ENCODE measurements around the gene NCMAP.
A peak's percentile ranks its signal among the peaks of the same experiment; 100 is the strongest.

The NCMAP gene

GRCh38 chr1:24535021-24535424 lies 20.9 kb upstream of the NCMAP start:
- ChIA-PET POLR2A (ENCODE audit: low non-redundant PET) (no interaction called here), CTCF (no interaction called here)
- no peak overlapping the region for H3K27ac ChIP-seq
- DNase-seq (ENCODE audit: low spot score) = no peak
- no peak for TF ChIP-seq CTCF (conservative IDR thresholded peaks at IDR 0.05; ENCODE audit: low read depth)

DNA sequence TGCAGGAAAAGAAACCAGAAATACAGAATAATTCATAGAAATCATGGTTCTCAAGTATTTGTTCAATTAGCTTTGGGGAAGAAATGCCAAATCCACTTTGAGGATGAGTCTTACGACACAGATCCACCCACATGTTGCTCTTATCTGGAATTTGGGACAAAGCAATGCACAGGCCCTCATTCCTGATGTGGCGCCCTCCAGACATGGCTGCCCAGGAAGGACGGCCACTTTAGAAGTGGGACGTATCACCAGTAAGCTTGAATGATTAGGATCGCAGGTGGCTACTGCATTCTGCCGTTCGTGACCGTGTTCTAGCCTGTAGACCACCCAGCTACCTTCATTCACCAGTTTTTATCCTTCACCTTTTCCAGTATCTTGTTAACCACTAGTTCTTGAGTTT lies 20.1 kb upstream of the NCMAP start:
- H3K27ac ChIP-seq = no peak overlapping the region
- no peak for TF ChIP-seq CTCF (conservative IDR thresholded peaks at IDR 0.05; ENCODE audit: low read depth)
- CTCF ChIA-PET = interaction anchor here (0.9 kb wide), 1 partner anchor 52 kb away, joined by 3 read pairs; no protein-coding TSS in a partner anchor
- no peak for DNase-seq (ENCODE audit: low spot score)
- POLR2A ChIA-PET (ENCODE audit: low non-redundant PET) = no interaction called here

- CTCF ChIA-PET = interaction anchor here (0.9 kb wide), 1 partner anchor 51 kb away, joined by 3 read pairs; no protein-coding TSS in a partner anchor
- no peak overlapping the region for H3K27ac ChIP-seq
- no peak for TF ChIP-seq CTCF (conservative IDR thresholded peaks at IDR 0.05; ENCODE audit: low read depth)
Measured at GRCh38 chr1:24536391-24536840, 19.5 kb upstream of the NCMAP start.

DNA sequence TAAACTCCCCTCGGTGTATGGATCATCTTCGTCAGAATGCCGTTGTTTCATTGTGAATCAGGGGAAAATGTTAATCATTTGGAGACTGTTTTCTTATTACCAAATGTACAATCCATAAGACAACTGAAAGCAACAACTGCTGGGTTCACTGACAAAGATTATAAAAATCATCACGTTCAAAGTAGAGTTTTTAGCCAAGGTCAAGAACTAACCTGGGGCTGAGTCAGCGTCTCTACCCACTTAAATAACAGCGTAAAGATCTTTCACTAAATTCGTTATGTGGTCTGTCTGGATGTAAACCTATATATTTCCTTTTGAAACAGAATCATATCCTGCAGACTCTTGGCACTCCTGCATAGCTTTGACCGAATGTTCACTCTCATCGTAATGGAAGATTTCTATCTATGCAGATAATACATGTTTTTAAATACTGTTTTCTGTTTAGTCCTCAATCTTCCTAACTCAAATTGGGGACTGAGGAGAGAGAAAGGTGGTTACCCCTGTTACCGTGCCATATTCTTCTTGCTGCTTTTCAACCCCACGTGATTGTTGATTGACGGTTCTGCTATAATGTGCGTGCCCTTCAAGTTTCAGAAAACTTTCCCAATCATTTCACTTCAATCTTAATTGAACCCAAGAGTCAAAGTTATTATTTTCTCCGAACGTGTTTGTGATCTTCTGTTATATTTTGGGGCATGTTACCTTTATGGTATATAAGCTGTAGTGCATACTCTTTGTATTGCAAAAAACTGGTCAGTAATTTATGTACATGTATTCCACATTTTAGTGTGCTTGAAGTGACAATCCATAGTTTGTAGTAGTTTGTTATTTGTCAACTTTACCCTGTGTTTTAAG lies 15.6 kb upstream of the NCMAP start:
- POLR2A ChIA-PET (ENCODE audit: low non-redundant PET) = no interaction called here
- no peak for TF ChIP-seq CTCF (conservative IDR thresholded peaks at IDR 0.05; ENCODE audit: low read depth)
- CTCF ChIA-PET = interaction anchor here (0.7 to 1.3 kb wide), 2 partner anchors 22 to 28 kb away, joined by 3 to 5 read pairs; no protein-coding TSS in a partner anchor
- DNase-seq (ENCODE audit: low spot score) = no peak
- no peak overlapping the region for H3K27ac ChIP-seq

More at GRCh38 chr1:24536391-24536840, 19.5 kb upstream of the NCMAP start:
- POLR2A ChIA-PET (ENCODE audit: low non-redundant PET) = no interaction called here
- DNase-seq (ENCODE audit: low spot score) = no peak

DNA sequence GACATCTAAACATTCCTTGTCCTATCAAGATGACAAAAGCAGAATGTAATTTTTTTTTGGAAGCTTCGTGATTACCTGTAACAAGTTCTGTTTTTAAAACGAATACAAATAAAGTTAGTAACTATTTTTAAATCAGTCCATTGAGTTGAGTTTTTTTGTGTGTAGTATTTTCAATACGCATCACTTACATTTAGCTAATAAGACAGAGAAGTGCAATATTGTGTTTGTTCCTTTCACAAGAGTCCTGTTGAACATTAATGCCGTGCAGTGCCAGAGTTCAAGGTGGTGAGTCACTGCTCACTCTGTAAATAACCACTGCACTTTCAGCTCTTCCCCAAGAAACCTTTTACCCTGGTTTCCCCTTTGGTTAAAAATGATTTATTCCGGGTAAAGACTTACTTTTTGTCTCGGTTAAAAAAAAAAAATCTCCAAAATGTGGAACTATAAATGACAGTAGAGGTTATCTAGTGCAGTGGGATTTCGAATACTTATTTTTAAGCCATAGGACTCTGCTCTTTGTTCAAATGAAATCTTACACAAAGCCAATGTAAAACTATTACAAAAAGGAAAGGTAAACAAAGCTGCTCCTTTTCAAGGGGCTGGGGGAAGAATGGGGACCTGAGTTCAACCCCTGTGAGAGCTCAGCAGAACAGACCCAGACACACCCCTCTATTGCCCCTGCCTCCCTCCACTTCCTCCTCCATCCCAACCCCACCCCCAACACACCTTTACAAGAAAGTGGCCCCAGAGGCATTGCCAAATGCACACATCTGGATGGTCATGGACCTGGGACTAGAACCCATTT lies 14.8 kb upstream of the NCMAP start:
- TF ChIP-seq CTCF (conservative IDR thresholded peaks at IDR 0.05; ENCODE audit: low read depth) = no peak
- CTCF ChIA-PET = interaction anchor here (0.6 to 1.3 kb wide), 4 partner anchors 14 to 95 kb away, joined by 3 to 5 read pairs (median 4); no protein-coding TSS in a partner anchor
- POLR2A ChIA-PET (ENCODE audit: low non-redundant PET) = interaction anchor here (0.6 kb wide), 1 partner anchor 182 kb away, joined by 9 read pairs; no protein-coding TSS in a partner anchor
- no peak overlapping the region for H3K27ac ChIP-seq
- peak; percentile 40 for DNase-seq (ENCODE audit: low spot score)

DNA sequence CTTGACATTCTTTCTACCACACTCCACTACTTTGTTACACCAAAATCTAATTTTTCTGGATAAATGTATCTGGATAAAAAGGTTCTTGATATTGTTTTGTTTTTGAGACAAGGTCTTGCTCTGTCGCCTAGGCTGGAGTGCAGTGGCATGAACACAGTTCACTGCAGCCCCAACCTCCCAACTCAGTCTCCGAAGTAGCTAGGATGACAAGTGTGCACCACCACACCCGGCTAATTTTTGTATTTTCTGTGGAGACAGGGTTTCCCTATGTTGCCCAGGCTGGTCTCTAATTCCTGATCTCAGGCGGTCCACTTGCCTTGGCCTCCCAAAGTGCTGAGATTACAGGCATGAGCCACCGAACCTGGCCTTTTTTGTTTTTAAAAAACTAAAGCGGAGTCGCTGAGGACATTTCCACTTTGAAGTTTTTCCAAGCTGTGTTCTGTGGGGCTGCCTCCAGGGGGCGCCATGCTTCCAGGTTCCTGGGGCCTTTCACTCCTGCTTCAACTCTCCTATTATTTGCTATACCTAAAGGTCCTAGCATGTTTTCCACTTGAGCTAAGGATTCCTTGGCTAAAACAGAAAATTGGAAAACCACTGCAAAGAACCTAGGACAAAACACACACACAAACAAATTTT lies 14.1 kb upstream of the NCMAP start:
- DNase-seq (ENCODE audit: low spot score) = no peak
- no peak overlapping the region for H3K27ac ChIP-seq
- POLR2A ChIA-PET (ENCODE audit: low non-redundant PET) = interaction anchor here (0.6 kb wide), 1 partner anchor 181 kb away, joined by 9 read pairs; no protein-coding TSS in a partner anchor
- TF ChIP-seq CTCF (conservative IDR thresholded peaks at IDR 0.05; ENCODE audit: low read depth) = peak; percentile 33
- CTCF ChIA-PET = interaction anchor here (0.5 to 1.3 kb wide), 7 partner anchors 13 to 352 kb away, joined by 3 to 5 read pairs (median 4); partner anchors contain the start of gene NCMAP
